ENCODE results near the gene ATXN1. TPM values are rescaled to one million over a fixed set of nuclear protein-coding genes. Genes with fewer than 3 reads are reported as not detected.

The ATXN1 gene
- polyA plus RNA-seq, 2 of the 4 experiments (the other 2 are of a cell fraction): 2.9 to 8.3 TPM

DNA sequence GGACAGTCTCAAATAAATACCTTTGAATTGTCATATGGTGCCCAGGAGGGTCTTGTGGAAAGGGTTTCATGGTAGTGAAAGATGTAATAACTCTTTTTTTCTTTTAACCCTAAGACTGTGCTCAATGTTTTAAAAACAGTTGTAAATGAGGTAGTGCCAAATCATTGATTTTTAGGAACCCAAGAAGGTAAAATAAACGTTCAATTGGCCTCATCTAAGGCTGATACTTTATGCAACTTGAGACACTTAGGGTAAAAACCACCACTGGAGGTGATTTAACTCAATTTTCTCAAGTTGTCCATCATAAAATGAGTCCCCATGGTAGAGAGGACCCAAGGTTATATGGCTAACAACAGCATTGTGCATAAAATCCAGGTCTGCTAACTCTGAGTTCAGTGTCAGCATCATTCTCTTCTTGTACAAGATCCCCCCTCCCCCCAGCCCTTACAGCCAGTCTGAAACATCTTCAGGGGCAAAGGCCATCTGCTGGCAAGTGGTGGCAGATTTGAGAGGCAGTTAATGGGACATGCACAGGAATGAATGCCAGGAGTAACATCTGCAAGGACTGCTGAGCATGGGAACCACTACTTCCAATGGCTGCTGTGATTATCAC, 278.5 kb downstream of the ATXN1 start:
- CTCF ChIA-PET: no interaction called here
- no peaks in the 10 kb centered on the region for H3K4me1 ChIP-seq

DNA sequence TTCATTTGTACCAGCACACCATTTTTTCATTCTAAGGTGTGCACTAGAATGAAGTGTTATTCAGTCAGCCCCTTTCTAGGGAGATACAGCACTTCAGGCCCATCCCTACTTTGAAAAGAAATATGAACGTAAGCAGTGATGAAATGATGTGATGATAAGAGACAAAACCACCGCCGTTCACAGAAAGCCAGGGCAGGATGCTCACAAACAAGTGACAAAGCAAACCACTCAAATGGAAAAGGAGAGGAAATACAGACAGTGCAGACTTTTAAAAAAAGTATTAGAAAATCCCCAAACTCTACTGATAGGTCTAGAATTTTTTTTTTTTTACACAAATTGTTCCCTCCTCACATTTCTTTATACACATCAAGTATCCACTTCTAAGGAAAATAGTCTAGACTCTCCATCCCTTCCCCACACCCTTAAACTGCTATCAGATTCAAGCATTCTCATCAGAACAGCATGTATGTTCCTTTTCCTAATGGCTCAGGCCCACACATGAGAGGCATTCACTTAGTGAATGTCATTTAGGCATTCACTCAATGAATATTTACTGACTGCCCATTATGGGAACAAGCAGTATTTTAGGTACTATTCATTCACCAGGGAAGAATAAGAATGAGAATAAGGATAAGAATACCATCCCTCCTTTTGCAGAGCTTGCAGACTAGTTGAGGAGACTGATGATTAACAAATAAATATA, 279.4 kb downstream of the ATXN1 start:
- Histone ChIP-seq H3K4me2 (no peak overlapping the region), H3K9me3 (peaks cover 11% of the 10 kb centered on the region; the same call in 2 of the 3 replicates), H3K4me1 (no peaks in the 10 kb centered on the region), H3K27ac (no peak overlapping the region), H3K4me3 (no peak overlapping the region)
- ChIA-PET POLR2A (no interaction called here), CTCF (interaction anchor here (1.1 kb wide), 1 partner anchor 150 kb away, joined by 3 read pairs; no protein-coding TSS in a partner anchor)
- DNase-seq (ENCODE audit: low read depth in 1 of 2, low spot score in 1 of 2): no peak
- no peak for FAIRE-seq
- ATAC-seq: no peak
- 79% methylated on average over 3 of the region's 3 CpGs for WGBS (ENCODE audit: missing lambda C conversion rate)
- TF ChIP-seq PHF8 (IDR thresholded peaks at IDR 0.05; ENCODE audit: borderline replicate concordance, low read depth) (no peak), POLR2A (IDR thresholded peaks at IDR 0.05; ENCODE audit: low read length) (no peak), ZSCAN20 (CRISPR knock-in tag; IDR thresholded peaks at IDR 0.05) (no peak), NR3C1 (IDR thresholded peaks at IDR 0.05) (no peak), RCOR1 (IDR thresholded peaks at IDR 0.05; ENCODE audit: low read depth, low read length) (no peak), RFX5 (IDR thresholded peaks at IDR 0.05) (no peak), BHLHE40 (IDR thresholded peaks at IDR 0.05; ENCODE audit: low read depth, low read length) (no peak), KDM1A (IDR thresholded peaks at IDR 0.05; ENCODE audit: low read depth) (no peak), SREBF2 (IDR thresholded peaks at IDR 0.05) (no peak), EHMT2 (IDR thresholded peaks at IDR 0.05; ENCODE audit: low read depth) (no peak), TFCP2L1 (CRISPR knock-in tag; IDR thresholded peaks at IDR 0.05) (no peak), JUN (IDR thresholded peaks at IDR 0.05) (no peak), TP53 (CRISPR knock-in tag; IDR thresholded peaks at IDR 0.05) (no peak), KDM5A (IDR thresholded peaks at IDR 0.05) (no peak), JUNB (IDR thresholded peaks at IDR 0.05) (no peak), ZFP36 (IDR thresholded peaks at IDR 0.05; ENCODE audit: borderline replicate concordance, partially characterized antibody) (no peak), HDAC2 (IDR thresholded peaks at IDR 0.05) (no peak)
- TF ChIP-seq, protein P1, sequence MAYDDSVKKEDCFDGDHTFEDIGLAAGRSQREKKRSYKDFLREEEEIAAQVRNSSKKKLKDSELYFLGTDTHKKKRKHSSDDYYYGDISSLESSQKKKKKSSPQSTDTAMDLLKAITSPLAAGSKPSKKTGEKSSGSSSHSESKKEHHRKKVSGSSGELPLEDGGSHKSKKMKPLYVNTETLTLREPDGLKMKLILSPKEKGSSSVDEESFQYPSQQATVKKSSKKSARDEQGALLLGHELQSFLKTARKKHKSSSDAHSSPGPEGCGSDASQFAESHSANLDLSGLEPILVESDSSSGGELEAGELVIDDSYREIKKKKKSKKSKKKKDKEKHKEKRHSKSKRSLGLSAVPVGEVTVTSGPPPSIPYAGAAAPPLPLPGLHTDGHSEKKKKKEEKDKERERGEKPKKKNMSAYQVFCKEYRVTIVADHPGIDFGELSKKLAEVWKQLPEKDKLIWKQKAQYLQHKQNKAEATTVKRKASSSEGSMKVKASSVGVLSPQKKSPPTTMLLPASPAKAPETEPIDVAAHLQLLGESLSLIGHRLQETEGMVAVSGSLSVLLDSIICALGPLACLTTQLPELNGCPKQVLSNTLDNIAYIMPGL (CRISPR knock-in tag; IDR thresholded peaks at IDR 0.05; ENCODE audit: borderline replicate concordance): no peak
- TF ChIP-seq, protein P2, sequence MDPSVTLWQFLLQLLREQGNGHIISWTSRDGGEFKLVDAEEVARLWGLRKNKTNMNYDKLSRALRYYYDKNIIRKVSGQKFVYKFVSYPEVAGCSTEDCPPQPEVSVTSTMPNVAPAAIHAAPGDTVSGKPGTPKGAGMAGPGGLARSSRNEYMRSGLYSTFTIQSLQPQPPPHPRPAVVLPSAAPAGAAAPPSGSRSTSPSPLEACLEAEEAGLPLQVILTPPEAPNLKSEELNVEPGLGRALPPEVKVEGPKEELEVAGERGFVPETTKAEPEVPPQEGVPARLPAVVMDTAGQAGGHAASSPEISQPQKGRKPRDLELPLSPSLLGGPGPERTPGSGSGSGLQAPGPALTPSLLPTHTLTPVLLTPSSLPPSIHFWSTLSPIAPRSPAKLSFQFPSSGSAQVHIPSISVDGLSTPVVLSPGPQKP (IDR thresholded peaks at IDR 0.05; ENCODE audit: low read depth, low read length): no peak
- TF ChIP-seq, protein P3, sequence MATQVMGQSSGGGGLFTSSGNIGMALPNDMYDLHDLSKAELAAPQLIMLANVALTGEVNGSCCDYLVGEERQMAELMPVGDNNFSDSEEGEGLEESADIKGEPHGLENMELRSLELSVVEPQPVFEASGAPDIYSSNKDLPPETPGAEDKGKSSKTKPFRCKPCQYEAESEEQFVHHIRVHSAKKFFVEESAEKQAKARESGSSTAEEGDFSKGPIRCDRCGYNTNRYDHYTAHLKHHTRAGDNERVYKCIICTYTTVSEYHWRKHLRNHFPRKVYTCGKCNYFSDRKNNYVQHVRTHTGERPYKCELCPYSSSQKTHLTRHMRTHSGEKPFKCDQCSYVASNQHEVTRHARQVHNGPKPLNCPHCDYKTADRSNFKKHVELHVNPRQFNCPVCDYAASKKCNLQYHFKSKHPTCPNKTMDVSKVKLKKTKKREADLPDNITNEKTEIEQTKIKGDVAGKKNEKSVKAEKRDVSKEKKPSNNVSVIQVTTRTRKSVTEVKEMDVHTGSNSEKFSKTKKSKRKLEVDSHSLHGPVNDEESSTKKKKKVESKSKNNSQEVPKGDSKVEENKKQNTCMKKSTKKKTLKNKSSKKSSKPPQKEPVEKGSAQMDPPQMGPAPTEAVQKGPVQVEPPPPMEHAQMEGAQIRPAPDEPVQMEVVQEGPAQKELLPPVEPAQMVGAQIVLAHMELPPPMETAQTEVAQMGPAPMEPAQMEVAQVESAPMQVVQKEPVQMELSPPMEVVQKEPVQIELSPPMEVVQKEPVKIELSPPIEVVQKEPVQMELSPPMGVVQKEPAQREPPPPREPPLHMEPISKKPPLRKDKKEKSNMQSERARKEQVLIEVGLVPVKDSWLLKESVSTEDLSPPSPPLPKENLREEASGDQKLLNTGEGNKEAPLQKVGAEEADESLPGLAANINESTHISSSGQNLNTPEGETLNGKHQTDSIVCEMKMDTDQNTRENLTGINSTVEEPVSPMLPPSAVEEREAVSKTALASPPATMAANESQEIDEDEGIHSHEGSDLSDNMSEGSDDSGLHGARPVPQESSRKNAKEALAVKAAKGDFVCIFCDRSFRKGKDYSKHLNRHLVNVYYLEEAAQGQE (IDR thresholded peaks at IDR 0.05): no peak

More for the DNA sequence above, 278.5 kb downstream of the ATXN1 start:
- POLR2A ChIA-PET: no interaction called here
- Histone ChIP-seq H3K9me3 (peaks cover 11% of the 10 kb centered on the region; the same call in 2 of the 3 replicates), H3K27ac (no peak overlapping the region), H3K4me2 (no peak overlapping the region), H3K4me3 (no peak overlapping the region)
- DNase-seq (ENCODE audit: low read depth in 1 of 2, low spot score in 1 of 2) (no peak), FAIRE-seq (no peak), ATAC-seq (no peak)
- WGBS (ENCODE audit: missing lambda C conversion rate): 10% methylated on average over 1 of the region's 1 CpG
- TF ChIP-seq FOSL2 (IDR thresholded peaks at IDR 0.05) (no peak), FOSL2 (CRISPR knock-in tag; IDR thresholded peaks at IDR 0.05) (no peak), SMC3 (IDR thresholded peaks at IDR 0.05) (no peak), CBX8 (IDR thresholded peaks at IDR 0.05) (no peak), MYC (IDR thresholded peaks at IDR 0.05; ENCODE audit: borderline replicate concordance, low read length) (no peak), EHF (CRISPR knock-in tag; IDR thresholded peaks at IDR 0.05) (no peak)
- TF ChIP-seq, protein P3 (IDR thresholded peaks at IDR 0.05): no peak
